Stimulated activated CD8-positive, alpha-beta memory T cell treated with anti-CD3 and anti-CD28 coated beads, Interleukin-12 subunit alpha, Interleukin-12 subunit beta, amount 100 ng/mL, for 24 hours (primary cell): Measurements from ENCODE around the gene DSCAML1.

Source experiments
- DNase-seq: peaks from one replicate; pipeline ENCODE4 v3.0.0-alpha.2; 2020; ENCODE audit errors: extremely low read depth

Gene DSCAML1

GRCh38 chr11:117444711-117445658, 352.0 kb downstream of the DSCAML1 start:
- no peak for DNase-seq

GRCh38 chr11:117444256-117444655, 352.8 kb downstream of the DSCAML1 start:
- DNase-seq: no peak

- no peak for DNase-seq
These were observed 353.5 kb downstream of the DSCAML1 start for GRCh38 chr11:117443266-117444186.

GRCh38 chr11:117442869-117443239, 354.2 kb downstream of the DSCAML1 start:
- DNase-seq: no peak

GRCh38 chr11:117442049-117442868, 354.8 kb downstream of the DSCAML1 start:
- no peak for DNase-seq

GRCh38 chr11:117441146-117441975, 355.7 kb downstream of the DSCAML1 start:
- no peak for DNase-seq

- no peak for DNase-seq
These were observed 356.8 kb downstream of the DSCAML1 start for GRCh38 chr11:117440258-117440657.

- DNase-seq: no peak
These were observed 357.8 kb downstream of the DSCAML1 start for GRCh38 chr11:117439256-117439655.

- no peak for DNase-seq
These were observed 358.5 kb downstream of the DSCAML1 start for GRCh38 chr11:117438371-117439000.

- DNase-seq: no peak
These were observed 359.3 kb downstream of the DSCAML1 start for GRCh38 chr11:117437791-117438130.

- no peak for DNase-seq
These were observed 359.8 kb downstream of the DSCAML1 start for GRCh38 chr11:117437041-117437790.

- no peak for DNase-seq
These were observed 361.7 kb downstream of the DSCAML1 start for GRCh38 chr11:117435326-117435725.

- no peak for DNase-seq
These were observed 362.5 kb downstream of the DSCAML1 start for GRCh38 chr11:117434481-117434880.

- no peak for DNase-seq
These were observed 363.3 kb downstream of the DSCAML1 start for GRCh38 chr11:117433717-117434116.

- DNase-seq: no peak
These were observed 365.6 kb downstream of the DSCAML1 start for GRCh38 chr11:117431436-117431835.

GRCh38 chr11:117430293-117430955, 366.6 kb downstream of the DSCAML1 start:
- DNase-seq: no peak

- no peak for DNase-seq
These were observed 368.2 kb downstream of the DSCAML1 start for GRCh38 chr11:117428856-117429229.

GRCh38 chr11:117428186-117428855, 368.7 kb downstream of the DSCAML1 start:
- DNase-seq: no peak
